ENCODE measurements around the gene GJA4. TPM values are rescaled to one million over a fixed set of nuclear protein-coding genes. Genes with fewer than 3 reads are reported as not detected.
"Not testable (repeated sequence)": the region's sequence is repeated elsewhere in the genome, so short reads cannot be mapped to it uniquely, and the experiment has no call there.

GJA4 gene
- total RNA-seq, 1 experiment from 2014 or later, result not detected

GRCh38 chr1:34771573-34772371 lies 21.0 kb upstream of the GJA4 start (continued):
- TF ChIP-seq, protein P1, sequence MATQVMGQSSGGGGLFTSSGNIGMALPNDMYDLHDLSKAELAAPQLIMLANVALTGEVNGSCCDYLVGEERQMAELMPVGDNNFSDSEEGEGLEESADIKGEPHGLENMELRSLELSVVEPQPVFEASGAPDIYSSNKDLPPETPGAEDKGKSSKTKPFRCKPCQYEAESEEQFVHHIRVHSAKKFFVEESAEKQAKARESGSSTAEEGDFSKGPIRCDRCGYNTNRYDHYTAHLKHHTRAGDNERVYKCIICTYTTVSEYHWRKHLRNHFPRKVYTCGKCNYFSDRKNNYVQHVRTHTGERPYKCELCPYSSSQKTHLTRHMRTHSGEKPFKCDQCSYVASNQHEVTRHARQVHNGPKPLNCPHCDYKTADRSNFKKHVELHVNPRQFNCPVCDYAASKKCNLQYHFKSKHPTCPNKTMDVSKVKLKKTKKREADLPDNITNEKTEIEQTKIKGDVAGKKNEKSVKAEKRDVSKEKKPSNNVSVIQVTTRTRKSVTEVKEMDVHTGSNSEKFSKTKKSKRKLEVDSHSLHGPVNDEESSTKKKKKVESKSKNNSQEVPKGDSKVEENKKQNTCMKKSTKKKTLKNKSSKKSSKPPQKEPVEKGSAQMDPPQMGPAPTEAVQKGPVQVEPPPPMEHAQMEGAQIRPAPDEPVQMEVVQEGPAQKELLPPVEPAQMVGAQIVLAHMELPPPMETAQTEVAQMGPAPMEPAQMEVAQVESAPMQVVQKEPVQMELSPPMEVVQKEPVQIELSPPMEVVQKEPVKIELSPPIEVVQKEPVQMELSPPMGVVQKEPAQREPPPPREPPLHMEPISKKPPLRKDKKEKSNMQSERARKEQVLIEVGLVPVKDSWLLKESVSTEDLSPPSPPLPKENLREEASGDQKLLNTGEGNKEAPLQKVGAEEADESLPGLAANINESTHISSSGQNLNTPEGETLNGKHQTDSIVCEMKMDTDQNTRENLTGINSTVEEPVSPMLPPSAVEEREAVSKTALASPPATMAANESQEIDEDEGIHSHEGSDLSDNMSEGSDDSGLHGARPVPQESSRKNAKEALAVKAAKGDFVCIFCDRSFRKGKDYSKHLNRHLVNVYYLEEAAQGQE (IDR thresholded peaks at IDR 0.05; ENCODE audit: low read depth), result no peak
- TF ChIP-seq ZNF274 (IDR thresholded peaks at IDR 0.05; ENCODE audit: low read depth, low read length), result no peak
- no peak for TF ChIP-seq TCF7L2 (IDR thresholded peaks at IDR 0.05; ENCODE audit: borderline replicate concordance, extremely low read depth, insufficient read depth, insufficient read length)
- TF ChIP-seq, protein P2, sequence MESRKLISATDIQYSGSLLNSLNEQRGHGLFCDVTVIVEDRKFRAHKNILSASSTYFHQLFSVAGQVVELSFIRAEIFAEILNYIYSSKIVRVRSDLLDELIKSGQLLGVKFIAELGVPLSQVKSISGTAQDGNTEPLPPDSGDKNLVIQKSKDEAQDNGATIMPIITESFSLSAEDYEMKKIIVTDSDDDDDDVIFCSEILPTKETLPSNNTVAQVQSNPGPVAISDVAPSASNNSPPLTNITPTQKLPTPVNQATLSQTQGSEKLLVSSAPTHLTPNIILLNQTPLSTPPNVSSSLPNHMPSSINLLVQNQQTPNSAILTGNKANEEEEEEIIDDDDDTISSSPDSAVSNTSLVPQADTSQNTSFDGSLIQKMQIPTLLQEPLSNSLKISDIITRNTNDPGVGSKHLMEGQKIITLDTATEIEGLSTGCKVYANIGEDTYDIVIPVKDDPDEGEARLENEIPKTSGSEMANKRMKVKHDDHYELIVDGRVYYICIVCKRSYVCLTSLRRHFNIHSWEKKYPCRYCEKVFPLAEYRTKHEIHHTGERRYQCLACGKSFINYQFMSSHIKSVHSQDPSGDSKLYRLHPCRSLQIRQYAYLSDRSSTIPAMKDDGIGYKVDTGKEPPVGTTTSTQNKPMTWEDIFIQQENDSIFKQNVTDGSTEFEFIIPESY (IDR thresholded peaks at IDR 0.05; ENCODE audit: extremely low read depth, insufficient replicate concordance, low read length), result no peak
- no peak for TF ChIP-seq CEBPB (IDR thresholded peaks at IDR 0.05; ENCODE audit: low read depth)
- no peak for TF ChIP-seq SP1 (IDR thresholded peaks at IDR 0.05; ENCODE audit: low read depth)
- no peak for TF ChIP-seq SRF (IDR thresholded peaks at IDR 0.05; ENCODE audit: low read depth)
- TF ChIP-seq YY1 (IDR thresholded peaks at IDR 0.05; ENCODE audit: extremely low read depth, insufficient replicate concordance, low read depth, low read length), result no peak

DNA sequence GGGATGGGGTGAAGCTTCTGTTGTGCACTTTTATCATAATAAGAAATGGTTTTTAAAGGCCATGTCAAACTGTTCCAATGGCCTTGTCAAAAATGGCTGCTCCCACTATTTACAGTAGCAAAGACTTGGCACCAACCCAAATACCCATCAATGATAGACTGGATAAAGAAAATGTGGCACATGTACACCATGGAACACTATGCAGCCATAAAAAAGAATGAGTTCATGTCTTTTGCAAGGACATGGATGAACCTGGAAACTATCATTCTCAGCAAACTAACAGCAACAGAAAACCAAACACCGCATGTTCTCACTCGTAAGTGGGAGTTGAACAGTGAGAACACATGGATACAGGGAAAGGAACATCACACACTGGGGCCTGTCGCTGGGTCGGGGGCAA lies 19.7 kb upstream of the GJA4 start:
- H3K27me3 ChIP-seq (ENCODE audit: insufficient read depth, low read length); H3K36me3 ChIP-seq (ENCODE audit: control insufficient read depth in 1 of 2, insufficient read depth in 2 of 2, low read length in 2 of 2); POLR2A ChIA-PET; H3K4me2 ChIP-seq (ENCODE audit: low read length); ATAC-seq; H3K27ac ChIP-seq (ENCODE audit: low read depth, low read length); CTCF ChIA-PET; H3K9me2 ChIP-seq (ENCODE audit: insufficient read depth); H3K79me2 ChIP-seq (ENCODE audit: insufficient read depth, low read length); RAD21 ChIA-PET (ENCODE audit: low non-redundant PET in 1 of 2, low total read pairs in 2 of 2, uncharacterized antibody in 2 of 2, unreplicated experiment in 2 of 2); DNase-seq (ENCODE audit: low read depth, low spot score); H3K9ac ChIP-seq (ENCODE audit: low read length); H3K9me3 ChIP-seq (ENCODE audit: control insufficient read depth in 1 of 2, insufficient read depth in 1 of 2, low read depth in 1 of 2, low read length in 2 of 2); H2AFZ ChIP-seq (ENCODE audit: low read depth, low read length, poor library complexity, severe bottlenecking); H3K4me3 ChIP-seq (replicated peaks in 1 of 2; ENCODE audit: low read depth in 1 of 2, low read length in 2 of 2); BruUV-seq (replicated peaks); H4K20me1 ChIP-seq (ENCODE audit: insufficient read depth); intact Hi-C loops (cut with micrococcal nuclease): not testable (repeated sequence)
- peaks cover 9 to 32% of the 10 kb centered on the region in 2 experiments for H3K4me1 ChIP-seq (ENCODE audit: control insufficient read depth in 1 of 2, insufficient read depth in 2 of 2, low read length in 2 of 2)
